HCT116 (cell line): Measurements from ENCODE around the gene UTP20. TPM values are rescaled to one million over a fixed set of nuclear protein-coding genes. Genes with fewer than 3 reads are reported as not detected.

Experiments
- ATAC-seq: fragments of 200-7000 bp; cut with Tn5 transposase; 2 replicates; pipeline ENCODE4 v1.9.1; 2020; ENCODE audit warnings: mild to moderate bottlenecking, moderate library complexity
- BruUV-seq: library from RNA; stranded (reverse); fragments of 400-500 nt; replicated peaks from 2 replicates; lab custom pipeline; 2021; lab: Mats Ljungman, UMichigan
- CTCF ChIA-PET: fragments of 300-600 bp; sonication (Branson Sonifier 250); formaldehyde crosslinking; loops from one replicate; lab custom pipeline; 2021; ENCODE audit warnings: antibody characterized with exemption; lab: Charles Lee
- POLR2A ChIA-PET: fragments of 300-600, 350-600 bp; sonication (Branson Sonifier 250); formaldehyde crosslinking; loops from one replicate; lab custom pipeline; 2021; ENCODE audit warnings: antibody characterized with exemption; lab: Charles Lee
- RAD21 ChIA-PET, 2 experiments: fragments of 300-600 bp; sonication (Branson Sonifier 250); formaldehyde crosslinking; loops; one replicate each; lab custom pipeline; 2023; ENCODE audit warnings: low total read pairs in 2 of 2; ENCODE audit not compliant: uncharacterized antibody in 2 of 2, unreplicated experiment in 2 of 2, low non-redundant PET in 1 of 2; lab: Charles Lee
- DNase-seq: peaks from one replicate; pipeline ENCODE4 v3.0.0-alpha.2; 2010; ENCODE audit warnings: low read depth, low spot score
- H2AFZ ChIP-seq: fragments of 200-600 bp; shearing (Covaris generic), sonication (generic); 2 replicates; pipeline ENCODE4 v1.6.1; 2017; ENCODE audit warnings: low read depth, mixed run types, mixed read lengths, antibody characterized with exemption, low read length; ENCODE audit not compliant: poor library complexity, severe bottlenecking
- H3K27ac ChIP-seq: 2 replicates; pipeline ENCODE4 v1.5.1; 2012; ENCODE audit warnings: low read depth, low read length
- H3K27me3 ChIP-seq: fragments of 200-600 bp; sonication (generic); 2 replicates; pipeline ENCODE4 v1.6.1; 2016; ENCODE audit warnings: mixed run types, low read length, mixed read lengths; ENCODE audit not compliant: insufficient read depth
- H3K36me3 ChIP-seq, 2 experiments: fragments of 200-500 bp in 1 of 2; fragments of 200-600 bp in 1 of 2; sonication (Bioruptor generic) in 1 of 2; sonication (generic) in 1 of 2; 2 replicates each; pipeline versions ENCODE4 v1.5.1 to v1.6.1; 2014 to 2016; ENCODE audit warnings: low read length in 2 of 2, inconsistent platforms in 1 of 2, mixed read lengths in 1 of 2, mixed run types in 1 of 2; ENCODE audit not compliant: insufficient read depth in 2 of 2, control insufficient read depth in 1 of 2
- H3K4me1 ChIP-seq, 2 experiments: fragments of 200-600 bp in 1 of 2; sonication (generic) in 1 of 2; 2 replicates each; pipeline versions ENCODE4 v1.5.1 to v1.6.1; 2012 to 2017; ENCODE audit warnings: low read length in 2 of 2, inconsistent platforms in 1 of 2, mild to moderate bottlenecking in 1 of 2, mixed read lengths in 1 of 2, mixed run types in 1 of 2, moderate library complexity in 1 of 2; ENCODE audit not compliant: insufficient read depth in 2 of 2, control insufficient read depth in 1 of 2
- H3K4me2 ChIP-seq: fragments of 200-600 bp; sonication (generic); 2 replicates; pipeline ENCODE4 v1.6.1; 2017; ENCODE audit warnings: mixed run types, low read length, mixed read lengths
- H3K4me3 ChIP-seq, 2 experiments: fragments of 200-600 bp in 1 of 2; sonication (generic) in 1 of 2; replicated peaks in 1 of 2; 2 replicates each; pipeline ENCODE4 v1.5.1; 2011 to 2016; ENCODE audit warnings: low read length in 2 of 2, control low read depth in 1 of 2, low read depth in 1 of 2, mild to moderate bottlenecking in 1 of 2, mixed read lengths in 1 of 2, mixed run types in 1 of 2
- H3K79me2 ChIP-seq: fragments of 200-600 bp; sonication (generic); 2 replicates; pipeline ENCODE4 v1.6.1; 2017; ENCODE audit warnings: mild to moderate bottlenecking, mixed run types, low read length, moderate library complexity, mixed read lengths; ENCODE audit not compliant: insufficient read depth
- H3K9ac ChIP-seq: fragments of 200-600 bp; sonication (generic); 2 replicates; pipeline ENCODE4 v1.6.1; 2016; ENCODE audit warnings: low read length, mixed read lengths
- H3K9me2 ChIP-seq: fragments of 200-600 bp; sonication (generic), shearing (Covaris generic); 2 replicates; pipeline ENCODE4 v1.6.1; 2017; ENCODE audit warnings: mixed run types, mild to moderate bottlenecking, moderate library complexity; ENCODE audit not compliant: insufficient read depth
- H3K9me3 ChIP-seq, 2 experiments: fragments of 200-500 bp in 1 of 2; fragments of 200-600 bp in 1 of 2; sonication (Bioruptor generic) in 1 of 2; sonication (generic) in 1 of 2; 2 replicates each; pipeline ENCODE4 v1.6.1; 2014 to 2017; ENCODE audit warnings: low read length in 2 of 2, mixed read lengths in 2 of 2, inconsistent platforms in 1 of 2, low read depth in 1 of 2, mild to moderate bottlenecking in 1 of 2, mixed run types in 1 of 2, moderate library complexity in 1 of 2; ENCODE audit not compliant: control insufficient read depth in 1 of 2, insufficient read depth in 1 of 2
- H4K20me1 ChIP-seq: fragments of 200-600 bp; sonication (generic), shearing (Covaris generic); 2 replicates; pipeline ENCODE4 v1.6.1; 2017; ENCODE audit warnings: mixed run types, mild to moderate bottlenecking, moderate library complexity; ENCODE audit not compliant: insufficient read depth
- ATF3 ChIP-seq: IDR thresholded peaks from 2 replicates; pipeline ENCODE4 v1.6.1; 2012
- CBX3 ChIP-seq: IDR thresholded peaks from 2 replicates; pipeline ENCODE4 v1.6.1; 2012; ENCODE audit warnings: low read depth
- FOSL1 ChIP-seq: IDR thresholded peaks from 2 replicates; pipeline ENCODE4 v1.6.1; 2012; ENCODE audit warnings: low read depth
- JUND ChIP-seq: IDR thresholded peaks from 2 replicates; pipeline ENCODE4 v1.6.1; 2012
- POLR2A ChIP-seq: IDR thresholded peaks from 2 replicates; pipeline ENCODE4 v1.7.0; 2011; ENCODE audit warnings: borderline replicate concordance; ENCODE audit not compliant: insufficient read depth, insufficient read length; ENCODE audit errors: extremely low read depth
- POLR2AphosphoS5 ChIP-seq: IDR thresholded peaks from 2 replicates; pipeline ENCODE4 v1.6.1; 2011; ENCODE audit warnings: mild to moderate bottlenecking, low read depth, low read length, moderate library complexity
- SP1 ChIP-seq: IDR thresholded peaks from 2 replicates; pipeline ENCODE4 v1.6.1; 2012; ENCODE audit warnings: low read depth
- YY1 ChIP-seq: IDR thresholded peaks from 2 replicates; pipeline ENCODE4 v1.6.1; 2011; ENCODE audit warnings: low read length, low read depth, moderate library complexity, mild to moderate bottlenecking; ENCODE audit not compliant: insufficient replicate concordance; ENCODE audit errors: extremely low read depth
- ZNF274 ChIP-seq: fragments of 200-500 bp; sonication (Bioruptor generic); IDR thresholded peaks from 2 replicates; pipeline ENCODE4 v1.6.1; 2014; ENCODE audit warnings: mild to moderate bottlenecking, low read depth, low read length, inconsistent platforms
- intact Hi-C: fragments of 100-400 bp; cut with micrococcal nuclease; formaldehyde crosslinking; loops from 2 replicates; pipeline ENCODE4 v1.10.0; 2022
- total RNA-seq: library from RNA; stranded (reverse); gene quantifications from one replicate; pipeline ENCODE4 v1.2.1, GENCODE V29; 2021; ENCODE audit not compliant: unreplicated experiment

Gene UTP20
- total RNA-seq, 1 experiment from 2014 or later, result 19.3 TPM

GRCh38 chr12:101299931-101300330 is 20.0 kb downstream of the UTP20 start:
- DNase-seq (peak; percentile 21), ATAC-seq (peak; percentile 42; the same call in 1 of the 2 replicates)
- no peak overlapping the region for H3K4me3 ChIP-seq
- H3K36me3 ChIP-seq, result peaks cover 30 to 39% of the 10 kb centered on the region in 2 experiments
- TF ChIP-seq ZNF274 (no peak), POLR2AphosphoS5 (no peak), JUND (0 out of 2 replicates have a peak, but pooled peaks have one; percentile 25), SP1 (peak; percentile 37; the same call in 1 of the 2 replicates)
- intact Hi-C loops, result no loop called here
- no peak overlapping the region for H3K9ac ChIP-seq
- no peaks in the 10 kb centered on the region for H3K79me2 ChIP-seq
- no peaks in the 10 kb centered on the region for H3K9me3 ChIP-seq
- no peaks in the 10 kb centered on the region for H3K27me3 ChIP-seq
- H4K20me1 ChIP-seq, result no peaks in the 10 kb centered on the region
- ChIA-PET POLR2A (no interaction called here), RAD21 (no interaction called here), CTCF (no interaction called here)
- H3K4me2 ChIP-seq, result no peak overlapping the region
- no peaks in the 10 kb centered on the region for H3K9me2 ChIP-seq
- no TSS peak for BruUV-seq
- H3K4me1 ChIP-seq, result no peaks in the 10 kb centered on the region
- H3K27ac ChIP-seq, result no peak overlapping the region
- no peak overlapping the region for H2AFZ ChIP-seq

DNA sequence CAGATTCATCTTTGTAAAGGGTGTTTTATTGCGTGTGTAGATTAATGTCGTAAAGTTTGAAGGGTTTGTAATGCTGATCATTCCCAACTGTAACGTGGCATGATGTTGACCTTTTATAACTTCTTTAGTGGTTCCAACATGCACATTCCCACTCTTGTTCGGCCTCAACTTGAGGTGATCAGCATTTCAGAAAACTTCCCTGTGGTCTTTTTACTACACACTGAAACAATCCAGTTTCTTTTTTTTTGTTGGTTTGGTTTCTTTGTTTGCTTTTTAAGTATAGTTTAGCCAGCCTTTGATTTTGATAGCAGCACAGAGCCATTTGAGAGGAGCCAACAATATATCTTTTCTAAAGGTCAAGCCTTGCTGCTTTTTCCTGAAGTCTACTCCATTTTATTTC is 22.8 kb downstream of the UTP20 start:
- Histone ChIP-seq H2AFZ (no peak overlapping the region), H3K9me3 (no peaks in the 10 kb centered on the region), H3K36me3 (peaks cover 29 to 45% of the 10 kb centered on the region in 2 experiments; a peak in 3 of 4 replicates), H3K9me2 (no peaks in the 10 kb centered on the region), H3K27me3 (no peaks in the 10 kb centered on the region), H3K9ac (no peak overlapping the region), H3K27ac (no peak overlapping the region), H3K79me2 (no peaks in the 10 kb centered on the region), H3K4me1 (no peaks in the 10 kb centered on the region), H3K4me2 (no peak overlapping the region), H3K4me3 (no peak overlapping the region), H4K20me1 (no peaks in the 10 kb centered on the region)
- POLR2A ChIA-PET, result no interaction called here
- CTCF ChIA-PET, result no interaction called here
- ATAC-seq (no peak), DNase-seq (no peak)
- no peak for TF ChIP-seq POLR2A
- TF ChIP-seq CBX3, result no peak
- TF ChIP-seq FOSL1, result no peak
- no peak for TF ChIP-seq POLR2AphosphoS5
- TF ChIP-seq YY1, result no peak
- no peak for TF ChIP-seq ZNF274
- TF ChIP-seq ATF3, result no peak
- no TSS peak for BruUV-seq
- intact Hi-C loops, result no loop called here
- RAD21 ChIA-PET, result no interaction called here
